Measurements from ENCODE around the gene RRN3.
"Not testable (repeated sequence)": the region's sequence is repeated elsewhere in the genome, so short reads cannot be mapped to it uniquely, and the experiment has no call there.

GRCh38 chr16:15045270-15045669, 48.8 kb downstream of the RRN3 start:
- TF ChIP-seq CTCF (IDR thresholded peaks at IDR 0.05 in 2 of 3, conservative IDR thresholded peaks at IDR 0.05 in 1 of 3; ENCODE audit: borderline replicate concordance in 1 of 3, insufficient read depth in 1 of 3, low read depth in 2 of 3, low read length in 2 of 3); CEBPB (IDR thresholded peaks at IDR 0.05; ENCODE audit: low read depth); RAD21 (IDR thresholded peaks at IDR 0.05; ENCODE audit: low read depth): not testable (repeated sequence)

Data from HCT116 (cell line).